Testis (tissue), 2 donors: ENCODE results near the gene CACNB2.

Source experiments
- POLR2A ChIP-seq: fragments of 450-650 bp; IDR thresholded peaks from one replicate; pipeline ENCODE4 v1.6.1; 2017; ENCODE audit warnings: antibody characterized with exemption, mild to moderate bottlenecking, moderate library complexity
- TF ChIP-seq, protein P1 (sequence below), 3 experiments: fragments of 450-650 bp in 2 of 3; fragments of 200-600 bp in 1 of 3; sonication (generic) in 1 of 3; IDR thresholded peaks; one replicate each; pipeline ENCODE4 v1.5.1; 2016 to 2019; ENCODE audit warnings: antibody characterized with exemption in 3 of 3, mild to moderate bottlenecking in 2 of 3, moderate library complexity in 1 of 3

GRCh38 chr10:18178854-18179483 is 38.7 kb downstream of the CACNB2 start:
- TF ChIP-seq, protein P1, sequence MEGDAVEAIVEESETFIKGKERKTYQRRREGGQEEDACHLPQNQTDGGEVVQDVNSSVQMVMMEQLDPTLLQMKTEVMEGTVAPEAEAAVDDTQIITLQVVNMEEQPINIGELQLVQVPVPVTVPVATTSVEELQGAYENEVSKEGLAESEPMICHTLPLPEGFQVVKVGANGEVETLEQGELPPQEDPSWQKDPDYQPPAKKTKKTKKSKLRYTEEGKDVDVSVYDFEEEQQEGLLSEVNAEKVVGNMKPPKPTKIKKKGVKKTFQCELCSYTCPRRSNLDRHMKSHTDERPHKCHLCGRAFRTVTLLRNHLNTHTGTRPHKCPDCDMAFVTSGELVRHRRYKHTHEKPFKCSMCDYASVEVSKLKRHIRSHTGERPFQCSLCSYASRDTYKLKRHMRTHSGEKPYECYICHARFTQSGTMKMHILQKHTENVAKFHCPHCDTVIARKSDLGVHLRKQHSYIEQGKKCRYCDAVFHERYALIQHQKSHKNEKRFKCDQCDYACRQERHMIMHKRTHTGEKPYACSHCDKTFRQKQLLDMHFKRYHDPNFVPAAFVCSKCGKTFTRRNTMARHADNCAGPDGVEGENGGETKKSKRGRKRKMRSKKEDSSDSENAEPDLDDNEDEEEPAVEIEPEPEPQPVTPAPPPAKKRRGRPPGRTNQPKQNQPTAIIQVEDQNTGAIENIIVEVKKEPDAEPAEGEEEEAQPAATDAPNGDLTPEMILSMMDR (IDR thresholded peaks at IDR 0.05) = no peak
- TF ChIP-seq POLR2A = no peak
